NCI-H345 treated with DMSO at 0.1 percent for 48 hours (cell line): ENCODE measurements around the gene TRPM3.

Experiments used
- DNase-seq: peaks from one replicate; lab custom pipeline; 2025; ENCODE audit not compliant: unreplicated experiment; lab: John Stamatoyannopoulos, UW

Gene TRPM3

GRCh38 chr9:71098801-71099200 lies 22.6 kb downstream of the TRPM3 start:
- DNase-seq, result no peak

- DNase-seq, result no peak
These were observed 23.8 kb downstream of the TRPM3 start for GRCh38 chr9:71097671-71098070.

- DNase-seq, result no peak
These were observed 24.9 kb downstream of the TRPM3 start for GRCh38 chr9:71096421-71097108.

- no peak for DNase-seq
These were observed 26.6 kb downstream of the TRPM3 start for GRCh38 chr9:71094708-71095251.

- DNase-seq, result no peak
These were observed 30.5 kb downstream of the TRPM3 start for GRCh38 chr9:71090896-71091295.

- DNase-seq, result no peak
These were observed 42.0 kb downstream of the TRPM3 start for GRCh38 chr9:71079451-71079850.

- DNase-seq, result no peak
These were observed 45.3 kb downstream of the TRPM3 start for GRCh38 chr9:71076096-71076495.

GRCh38 chr9:71073494-71073893 lies 47.9 kb downstream of the TRPM3 start:
- no peak for DNase-seq

GRCh38 chr9:71072587-71072986 lies 48.8 kb downstream of the TRPM3 start:
- DNase-seq, result no peak

GRCh38 chr9:71071633-71072032 lies 49.8 kb downstream of the TRPM3 start:
- DNase-seq, result no peak

- no peak for DNase-seq
These were observed 62.8 kb downstream of the TRPM3 start for GRCh38 chr9:71058660-71059059.

GRCh38 chr9:71052287-71052686 lies 69.1 kb downstream of the TRPM3 start:
- DNase-seq, result no peak

- no peak for DNase-seq
These were observed 73.1 kb downstream of the TRPM3 start for GRCh38 chr9:71048280-71048679.

GRCh38 chr9:71042448-71042990 lies 78.9 kb downstream of the TRPM3 start:
- no peak for DNase-seq

GRCh38 chr9:71037521-71037920 lies 83.9 kb downstream of the TRPM3 start:
- no peak for DNase-seq

GRCh38 chr9:71036501-71036900 lies 84.9 kb downstream of the TRPM3 start:
- DNase-seq, result peak; percentile 14

GRCh38 chr9:71032779-71033178 lies 88.6 kb downstream of the TRPM3 start:
- DNase-seq, result no peak

- DNase-seq, result no peak
These were observed 95.7 kb downstream of the TRPM3 start for GRCh38 chr9:71025728-71026127.

- DNase-seq, result no peak
These were observed 96.2 kb downstream of the TRPM3 start for GRCh38 chr9:71025201-71025600.

- no peak for DNase-seq
These were observed 111.2 kb downstream of the TRPM3 start for GRCh38 chr9:71010258-71010657.

- no peak for DNase-seq
These were observed 116.0 kb downstream of the TRPM3 start for GRCh38 chr9:71005456-71005855.

GRCh38 chr9:71004196-71004595 lies 117.2 kb downstream of the TRPM3 start:
- no peak for DNase-seq

- DNase-seq, result no peak
These were observed 118.1 kb downstream of the TRPM3 start for GRCh38 chr9:71003346-71003745.
